A549 (cell line): ENCODE data around the gene TMEM14A. TPM values are rescaled to one million over a fixed set of nuclear protein-coding genes. Genes with fewer than 3 reads are reported as not detected.

Experiments used
- ATAC-seq, 2 experiments: fragments of 200-7000 bp in 1 of 2; fragments of >200 bp in 1 of 2; cut with Nextera tagmentation in 1 of 2; cut with Tn5 transposase in 1 of 2; 3 replicates each; pipeline versions ENCODE4 v1.8.0 to v1.9.1; 2018 to 2020; ENCODE audit warnings: mild to moderate bottlenecking in 1 of 2, moderate library complexity in 1 of 2
- CTCF ChIA-PET: fragments of 300-600 bp; sonication (Branson Sonifier 250); formaldehyde crosslinking; extraction: SDS; loops from one replicate; lab custom pipeline; 2021; ENCODE audit warnings: antibody characterized with exemption, inconsistent platforms; lab: Yijun Ruan, JAX
- POLR2A ChIA-PET: fragments of 350-600 bp; formaldehyde crosslinking; extraction: SDS; loops from one replicate; lab custom pipeline; 2021; ENCODE audit warnings: antibody characterized with exemption, inconsistent platforms; lab: Yijun Ruan, JAX
- DNase-seq, 2 experiments: peaks; one replicate each; pipeline versions ENCODE4 v3.0.0 to v3.0.0-alpha.2; 2011 to 2016; ENCODE audit warnings: low read depth in 1 of 2, low spot score in 1 of 2
- FAIRE-seq: peaks from 2 replicates; lab custom pipeline; 2011; peaks lifted over from hg19 to GRCh38; lab: Jason Lieb, UNC
- H3K27ac ChIP-seq, 2 experiments: fragments of >200 bp; sonication (Bioruptor Twin); formaldehyde crosslinking; 3 replicates each; pipeline ENCODE4 v1.5.1; 2016 to 2017
- H3K4me1 ChIP-seq: fragments of >200 bp; sonication (Bioruptor Twin); formaldehyde crosslinking; 3 replicates; pipeline ENCODE4 v1.6.1; 2016
- H3K4me2 ChIP-seq: fragments of >200 bp; sonication (Bioruptor Twin); formaldehyde crosslinking; 3 replicates; pipeline ENCODE4 v1.6.1; 2016
- H3K4me3 ChIP-seq: fragments of >200 bp; sonication (Bioruptor Twin); formaldehyde crosslinking; 3 replicates; pipeline ENCODE4 v1.5.1; 2016
- H3K9me3 ChIP-seq: fragments of >200 bp; sonication (Bioruptor Twin); formaldehyde crosslinking; 3 replicates; pipeline ENCODE4 v1.6.1; 2016
- CBX2 ChIP-seq: fragments of 200-600 bp; sonication (generic); IDR thresholded peaks from 2 replicates; pipeline ENCODE4 v1.6.1; 2016; ENCODE audit warnings: low read depth, mild to moderate bottlenecking, borderline replicate concordance
- CBX8 ChIP-seq: fragments of 200-600 bp; sonication (generic); IDR thresholded peaks from 2 replicates; pipeline ENCODE4 v1.6.1; 2016
- EHMT2 ChIP-seq: fragments of 200-600 bp; sonication (generic); IDR thresholded peaks from 2 replicates; pipeline ENCODE4 v1.6.1; 2016; ENCODE audit warnings: antibody characterized with exemption, low read depth, mild to moderate bottlenecking, moderate library complexity
- EP300 ChIP-seq, 2 experiments: fragments of >200 bp; sonication (Bioruptor Twin); formaldehyde crosslinking; IDR thresholded peaks; 2 replicates in 1 of 2; 3 replicates in 1 of 2; pipeline ENCODE4 v1.6.1; 2016 to 2017
- FOSB ChIP-seq: fragments of 250-450 bp; sonication (Bioruptor Pico); IDR thresholded peaks from 2 replicates; pipeline ENCODE4 v1.5.0; 2020; ENCODE audit warnings: mild to moderate bottlenecking, moderate library complexity
- FOSL2 ChIP-seq, 2 experiments: fragments of 450-650 bp in 1 of 2; fragments of >200 bp in 1 of 2; sonication (Bioruptor Twin) in 1 of 2; formaldehyde crosslinking; IDR thresholded peaks; 2 replicates each; pipeline versions ENCODE4 v1.5.0 to v1.6.1; 2016 to 2020; ENCODE audit warnings: mild to moderate bottlenecking in 1 of 2, moderate library complexity in 1 of 2
- FOXS1 ChIP-seq: fragments of 250-450 bp; sonication (Bioruptor Pico); IDR thresholded peaks from 2 replicates; pipeline ENCODE4 v1.5.0; 2020; ENCODE audit warnings: mild to moderate bottlenecking, moderate library complexity
- GATA3 ChIP-seq: IDR thresholded peaks from 2 replicates; pipeline ENCODE4 v1.6.1; 2012; ENCODE audit warnings: borderline replicate concordance
- HDAC2 ChIP-seq: fragments of 200-600 bp; sonication (generic); IDR thresholded peaks from 2 replicates; pipeline ENCODE4 v1.6.1; 2016
- HEYL ChIP-seq: fragments of 250-450 bp; sonication (Bioruptor Pico); IDR thresholded peaks from 2 replicates; pipeline ENCODE4 v1.8.0; 2021; ENCODE audit warnings: mild to moderate bottlenecking, moderate library complexity
- HOXA7 ChIP-seq: fragments of 250-450 bp; sonication (Bioruptor Pico); IDR thresholded peaks from 2 replicates; pipeline ENCODE4 v1.5.0; 2020; ENCODE audit warnings: mild to moderate bottlenecking, moderate library complexity
- HOXB13 ChIP-seq: fragments of 250-450 bp; sonication (Bioruptor Pico); IDR thresholded peaks from 2 replicates; pipeline ENCODE4 v1.5.0; 2020; ENCODE audit warnings: low read depth, mild to moderate bottlenecking, moderate library complexity
- HOXB5 ChIP-seq: fragments of 250-450 bp; sonication (Bioruptor Pico); IDR thresholded peaks from 2 replicates; pipeline ENCODE4 v1.5.0; 2020; ENCODE audit warnings: mild to moderate bottlenecking, moderate library complexity
- JUNB ChIP-seq: fragments of >200 bp; sonication (Bioruptor Twin); formaldehyde crosslinking; IDR thresholded peaks from 2 replicates; pipeline ENCODE4 v1.6.1; 2016
- KDM5A ChIP-seq: fragments of 200-600 bp; sonication (generic); IDR thresholded peaks from 2 replicates; pipeline ENCODE4 v1.6.1; 2016; ENCODE audit warnings: antibody characterized with exemption, mild to moderate bottlenecking
- MAFK ChIP-seq: fragments of 450-650 bp; IDR thresholded peaks from 2 replicates; pipeline ENCODE4 v1.6.1; 2014; ENCODE audit not compliant: partially characterized antibody
- MYC ChIP-seq: IDR thresholded peaks from 2 replicates; pipeline ENCODE4 v1.6.1; 2012; ENCODE audit warnings: mild to moderate bottlenecking, inconsistent platforms, low read length, improper control_type of control experiment, borderline replicate concordance
- PHF8 ChIP-seq: fragments of 200-600 bp; sonication (generic); IDR thresholded peaks from 2 replicates; pipeline ENCODE4 v1.6.1; 2016; ENCODE audit warnings: low read depth, mild to moderate bottlenecking, antibody characterized with exemption, moderate library complexity, borderline replicate concordance
- POLR2A ChIP-seq: IDR thresholded peaks from 2 replicates; pipeline ENCODE4 v1.6.1; 2012; ENCODE audit warnings: mild to moderate bottlenecking, low read length
- RAD21 ChIP-seq, 2 experiments: fragments of >200 bp in 1 of 2; sonication (Bioruptor Twin) in 1 of 2; formaldehyde crosslinking in 1 of 2; IDR thresholded peaks in 1 of 2; conservative IDR thresholded peaks in 1 of 2; 2 replicates in 1 of 2; 3 replicates in 1 of 2; pipeline ENCODE4 v1.6.1; 2012 to 2018; ENCODE audit warnings: inconsistent platforms in 1 of 2
- RCOR1 ChIP-seq: fragments of 150-350 bp; IDR thresholded peaks from 2 replicates; pipeline ENCODE4 v1.6.1; 2014; ENCODE audit warnings: antibody characterized with exemption, low read length, low read depth
- RFX5 ChIP-seq: fragments of 450-650 bp; IDR thresholded peaks from 2 replicates; pipeline ENCODE4 v1.7.1; 2014; ENCODE audit warnings: antibody characterized with exemption, mild to moderate bottlenecking, moderate library complexity
- RNF2 ChIP-seq: fragments of 200-600 bp; sonication (generic); IDR thresholded peaks from 2 replicates; pipeline ENCODE4 v1.6.1; 2016; ENCODE audit warnings: low read depth, mild to moderate bottlenecking, antibody characterized with exemption, moderate library complexity, borderline replicate concordance
- SMC3 ChIP-seq: fragments of >200 bp; sonication (Bioruptor Twin); formaldehyde crosslinking; IDR thresholded peaks from 3 replicates; pipeline ENCODE4 v1.6.1; 2018; ENCODE audit warnings: inconsistent platforms
- SREBF2 ChIP-seq: fragments of 450-650 bp; IDR thresholded peaks from 2 replicates; pipeline ENCODE4 v1.6.1; 2014; ENCODE audit warnings: mild to moderate bottlenecking, moderate library complexity
- TP53 ChIP-seq: fragments of 250-450 bp; sonication (Bioruptor Pico); IDR thresholded peaks from 2 replicates; pipeline ENCODE4 v1.5.0; 2021; ENCODE audit warnings: mild to moderate bottlenecking, moderate library complexity
- ZFP36 ChIP-seq: fragments of 450-650 bp; IDR thresholded peaks from 2 replicates; pipeline ENCODE4 v1.6.1; 2014; ENCODE audit warnings: borderline replicate concordance; ENCODE audit not compliant: partially characterized antibody
- ZNF302 ChIP-seq: fragments of 250-450 bp; sonication (Bioruptor Pico); IDR thresholded peaks from 2 replicates; pipeline ENCODE4 v1.9.0; 2021; ENCODE audit warnings: inconsistent platforms, mild to moderate bottlenecking, moderate library complexity
- ZSCAN20 ChIP-seq: fragments of 250-450 bp; sonication (Bioruptor Pico); IDR thresholded peaks from 2 replicates; pipeline ENCODE4 v1.8.0; 2022; ENCODE audit warnings: mild to moderate bottlenecking, moderate library complexity
- WGBS: methylation state at CpG from one replicate; pipeline ENCODE4 v1.1.6; 2017; ENCODE audit errors: missing lambda C conversion rate; 5-methylcytosine and 5-hydroxymethylcytosine counted together
- polyA plus RNA-seq, 4 experiments: library from polyadenylated mRNA; depleted of rRNA in 3 of 4; stranded (reverse); fragments of >200 nt; fragmentation: RNase III in 1 of 4; extraction: RNeasy Plus Mini Kit Qiagen cat#74134 plus additional on column Dnase treatment in 1 of 4; gene quantifications; 2 replicates in 3 of 4; 3 replicates in 1 of 4; pipeline ENCODE4 v1.2.3, GENCODE V29; 2011 to 2017
- TF ChIP-seq, protein P1 (sequence below): fragments of >200 bp; sonication (Bioruptor Twin); formaldehyde crosslinking; IDR thresholded peaks from 3 replicates; pipeline ENCODE4 v1.6.1; 2016
- TF ChIP-seq, protein P2 (sequence below): fragments of >200 bp; sonication (Bioruptor Twin); formaldehyde crosslinking; IDR thresholded peaks from 2 replicates; pipeline ENCODE4 v1.6.1; 2016
- TF ChIP-seq, protein P3 (sequence below): fragments of 250-450 bp; sonication (Bioruptor Pico); IDR thresholded peaks from 2 replicates; pipeline ENCODE4 v1.5.0; 2020; ENCODE audit warnings: low read depth, mild to moderate bottlenecking, moderate library complexity
- TF ChIP-seq, protein P4 (sequence below): fragments of 150-350 bp; IDR thresholded peaks from 2 replicates; pipeline ENCODE4 v1.6.1; 2014; ENCODE audit warnings: low read depth, mild to moderate bottlenecking, low read length

TMEM14A gene
- polyA plus RNA-seq, 2 of the 4 experiments (the other 2 are of a cell fraction): 53.4 to 63.8 TPM

DNA sequence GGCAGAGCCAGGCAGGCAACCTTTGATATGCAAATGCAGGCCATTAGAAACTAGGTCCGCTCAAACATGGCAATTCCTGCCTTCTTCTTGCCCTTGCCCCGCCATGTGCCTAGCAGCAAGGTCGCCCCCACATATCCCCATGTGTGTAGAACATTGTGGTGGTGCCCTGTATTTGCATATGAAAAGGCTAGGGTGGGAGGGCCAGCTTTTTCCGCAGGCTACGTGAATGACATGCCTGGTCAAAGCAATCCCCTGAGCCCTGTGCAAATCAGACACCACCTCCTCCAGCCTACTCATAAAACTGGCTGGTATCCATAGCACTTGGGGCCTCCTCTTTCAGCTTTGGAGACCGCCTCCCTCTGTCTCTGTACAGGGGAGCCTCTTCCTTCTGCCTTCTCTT lies 60.8 kb downstream of the TMEM14A start:
- no peak overlapping the region for H3K27ac ChIP-seq
- FAIRE-seq (no peak), DNase-seq (no peak), ATAC-seq (no peak)
- POLR2A ChIA-PET: no interaction called here
- no peak overlapping the region for H3K4me3 ChIP-seq
- TF ChIP-seq SREBF2: no peak
- no peak for TF ChIP-seq MAFK
- no peak for TF ChIP-seq FOSB (CRISPR knock-in tag)
- TF ChIP-seq ZNF302 (CRISPR knock-in tag): no peak
- TF ChIP-seq POLR2A: no peak
- TF ChIP-seq CBX8: no peak
- TF ChIP-seq, protein P1, sequence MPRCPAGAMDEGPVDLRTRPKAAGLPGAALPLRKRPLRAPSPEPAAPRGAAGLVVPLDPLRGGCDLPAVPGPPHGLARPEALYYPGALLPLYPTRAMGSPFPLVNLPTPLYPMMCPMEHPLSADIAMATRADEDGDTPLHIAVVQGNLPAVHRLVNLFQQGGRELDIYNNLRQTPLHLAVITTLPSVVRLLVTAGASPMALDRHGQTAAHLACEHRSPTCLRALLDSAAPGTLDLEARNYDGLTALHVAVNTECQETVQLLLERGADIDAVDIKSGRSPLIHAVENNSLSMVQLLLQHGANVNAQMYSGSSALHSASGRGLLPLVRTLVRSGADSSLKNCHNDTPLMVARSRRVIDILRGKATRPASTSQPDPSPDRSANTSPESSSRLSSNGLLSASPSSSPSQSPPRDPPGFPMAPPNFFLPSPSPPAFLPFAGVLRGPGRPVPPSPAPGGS: no peak
- no peak for TF ChIP-seq RNF2
- TF ChIP-seq RCOR1: no peak
- no peak for TF ChIP-seq EHMT2
- no peak for TF ChIP-seq RFX5
- no peak for TF ChIP-seq FOXS1 (CRISPR knock-in tag)
- TF ChIP-seq ZFP36: no peak
- no peak overlapping the region for H3K4me2 ChIP-seq
- 86% methylated on average over 6 of the region's 6 CpGs for WGBS
- H3K9me3 ChIP-seq: no peaks in the 10 kb centered on the region
- CTCF ChIA-PET: no interaction called here
- H3K4me1 ChIP-seq: peaks cover 3% of the 10 kb centered on the region

DNA sequence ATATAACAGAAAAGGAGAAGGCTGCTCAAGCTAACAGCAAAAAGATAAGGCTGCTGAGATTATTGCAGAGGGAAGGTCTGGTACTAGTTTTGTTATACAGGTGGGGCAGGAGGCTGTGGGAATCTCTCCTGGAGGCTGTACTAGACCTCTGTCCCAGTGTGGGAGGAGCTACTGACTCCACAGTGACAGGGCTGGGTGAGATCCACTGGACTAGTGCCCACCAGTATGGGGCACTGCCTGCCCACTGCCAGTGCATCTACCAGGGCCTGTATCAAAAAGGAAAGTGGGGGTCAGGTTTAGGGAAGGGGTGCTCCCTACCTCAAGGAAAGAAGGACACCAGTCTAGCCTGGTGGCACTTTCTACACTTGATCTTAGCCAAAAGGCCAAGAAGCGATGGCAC lies 62.3 kb downstream of the TMEM14A start:
- WGBS: 57% methylated on average over 1 of the region's 1 CpG
- H3K4me1 ChIP-seq: no peaks in the 10 kb centered on the region
- CTCF ChIA-PET: interaction anchor here (1.1 kb wide), 1 partner anchor 9 kb away, joined by 4 read pairs; no protein-coding TSS in a partner anchor
- TF ChIP-seq EP300 (IDR thresholded peaks at IDR 0.05): no peak
- no peak for TF ChIP-seq GATA3
- no peak for TF ChIP-seq HOXA7 (CRISPR knock-in tag)
- TF ChIP-seq POLR2A: no peak
- TF ChIP-seq PHF8: no peak
- TF ChIP-seq MYC: no peak
- TF ChIP-seq RFX5: no peak
- TF ChIP-seq, protein P2, sequence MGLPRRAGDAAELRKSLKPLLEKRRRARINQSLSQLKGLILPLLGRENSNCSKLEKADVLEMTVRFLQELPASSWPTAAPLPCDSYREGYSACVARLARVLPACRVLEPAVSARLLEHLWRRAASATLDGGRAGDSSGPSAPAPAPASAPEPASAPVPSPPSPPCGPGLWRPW: no peak
- no peak for TF ChIP-seq FOSL2 (IDR thresholded peaks at IDR 0.05)
- TF ChIP-seq FOSL2 (CRISPR knock-in tag; IDR thresholded peaks at IDR 0.05): no peak
- no peak for TF ChIP-seq JUNB
- TF ChIP-seq, protein P3, sequence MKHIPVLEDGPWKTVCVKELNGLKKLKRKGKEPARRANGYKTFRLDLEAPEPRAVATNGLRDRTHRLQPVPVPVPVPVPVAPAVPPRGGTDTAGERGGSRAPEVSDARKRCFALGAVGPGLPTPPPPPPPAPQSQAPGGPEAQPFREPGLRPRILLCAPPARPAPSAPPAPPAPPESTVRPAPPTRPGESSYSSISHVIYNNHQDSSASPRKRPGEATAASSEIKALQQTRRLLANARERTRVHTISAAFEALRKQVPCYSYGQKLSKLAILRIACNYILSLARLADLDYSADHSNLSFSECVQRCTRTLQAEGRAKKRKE (CRISPR knock-in tag): no peak
- TF ChIP-seq HEYL: no peak
- no peak for TF ChIP-seq HOXB13 (CRISPR knock-in tag)
- no peak for TF ChIP-seq MAFK
- no peak overlapping the region for H3K4me3 ChIP-seq
- POLR2A ChIA-PET: no interaction called here
- H3K27ac ChIP-seq: no peak overlapping the region
- H3K9me3 ChIP-seq: no peaks in the 10 kb centered on the region
- H3K4me2 ChIP-seq: no peak overlapping the region
- ATAC-seq (no peak), DNase-seq (no peak), FAIRE-seq (no peak)

DNA sequence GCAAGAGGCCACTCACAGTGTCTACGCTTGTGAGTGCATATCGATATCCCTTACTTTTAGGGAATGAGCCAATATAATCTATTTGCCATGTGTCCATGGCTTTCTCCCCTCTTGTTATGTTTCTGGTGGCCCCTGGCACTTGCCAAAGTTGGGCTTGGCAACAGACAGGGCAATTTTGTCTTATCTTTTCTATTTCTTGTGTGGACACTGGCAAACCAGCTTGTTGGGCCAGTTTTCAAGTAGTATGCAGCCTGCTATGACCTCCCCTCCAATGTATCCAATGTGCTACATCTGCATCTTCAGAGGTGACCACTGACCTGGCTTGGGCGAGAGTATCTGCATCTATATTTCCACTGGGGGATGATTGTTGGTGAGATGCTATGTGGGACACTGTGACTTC lies 63.2 kb downstream of the TMEM14A start:
- H3K27ac ChIP-seq: no peak overlapping the region
- 79% methylated on average over 3 of the region's 3 CpGs for WGBS
- no peak for FAIRE-seq
- no peak for TF ChIP-seq TP53
- TF ChIP-seq, protein P4, sequence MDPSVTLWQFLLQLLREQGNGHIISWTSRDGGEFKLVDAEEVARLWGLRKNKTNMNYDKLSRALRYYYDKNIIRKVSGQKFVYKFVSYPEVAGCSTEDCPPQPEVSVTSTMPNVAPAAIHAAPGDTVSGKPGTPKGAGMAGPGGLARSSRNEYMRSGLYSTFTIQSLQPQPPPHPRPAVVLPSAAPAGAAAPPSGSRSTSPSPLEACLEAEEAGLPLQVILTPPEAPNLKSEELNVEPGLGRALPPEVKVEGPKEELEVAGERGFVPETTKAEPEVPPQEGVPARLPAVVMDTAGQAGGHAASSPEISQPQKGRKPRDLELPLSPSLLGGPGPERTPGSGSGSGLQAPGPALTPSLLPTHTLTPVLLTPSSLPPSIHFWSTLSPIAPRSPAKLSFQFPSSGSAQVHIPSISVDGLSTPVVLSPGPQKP: no peak
- TF ChIP-seq RAD21 (conservative IDR thresholded peaks at IDR 0.05 in 1 of 2, IDR thresholded peaks at IDR 0.05 in 1 of 2): no peak
- TF ChIP-seq CBX8: no peak
- no peak for TF ChIP-seq RCOR1
- TF ChIP-seq SMC3: no peak
- no peak for TF ChIP-seq GATA3
- TF ChIP-seq HOXB5 (CRISPR knock-in tag): no peak
- no peak for TF ChIP-seq FOSB (CRISPR knock-in tag)
- TF ChIP-seq EP300 (IDR thresholded peaks at IDR 0.05): no peak
- TF ChIP-seq HDAC2: no peak
- TF ChIP-seq, protein P3 (CRISPR knock-in tag): no peak
- TF ChIP-seq KDM5A: no peak
- TF ChIP-seq, protein P2: no peak
- TF ChIP-seq CBX2: no peak
- TF ChIP-seq ZSCAN20 (CRISPR knock-in tag): no peak

More for the DNA sequence above, 63.2 kb downstream of the TMEM14A start:
- ATAC-seq: no peak
- DNase-seq: no peak
- H3K4me1 ChIP-seq: no peaks in the 10 kb centered on the region
- H3K4me2 ChIP-seq: no peak overlapping the region
- no peak overlapping the region for H3K4me3 ChIP-seq
- POLR2A ChIA-PET: no interaction called here
- CTCF ChIA-PET: interaction anchor here (1.1 kb wide), 2 partner anchors 8 to 10 kb away, joined by 3 to 4 read pairs; no protein-coding TSS in a partner anchor
- no peaks in the 10 kb centered on the region for H3K9me3 ChIP-seq
